ENCODE measurements around the gene LEKR1. TPM values are rescaled to one million over a fixed set of nuclear protein-coding genes. Genes with fewer than 3 reads are reported as not detected.

LEKR1 gene
- total RNA-seq, 4 donors from 2014 or later = 0.30 to 3.7 (median 2.7) TPM

DNA sequence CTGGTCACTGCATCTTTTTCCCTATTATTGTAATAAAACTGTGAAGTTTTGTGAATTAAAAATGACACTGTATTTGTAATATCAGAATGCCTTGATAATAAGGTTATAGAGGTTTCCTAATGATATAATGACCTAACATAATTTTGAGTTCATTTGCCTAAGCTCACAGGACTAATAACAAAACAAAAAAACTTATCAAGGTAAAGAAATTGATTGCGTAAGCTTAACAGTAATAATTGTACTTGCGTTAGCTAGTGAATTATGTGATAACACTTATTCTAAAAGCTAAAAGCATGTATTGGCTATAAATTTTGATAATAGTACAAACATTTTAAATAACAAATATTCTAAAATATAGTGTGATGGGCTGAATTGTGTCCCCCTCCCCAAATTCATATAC lies 112.6 kb downstream of the LEKR1 start:
- H3K27ac ChIP-seq = no peak overlapping the region
- 92 to 96% methylated on average over 2 of the region's 2 CpGs for whole genome bisulfite sequencing, 2 donors
- H3K4me3 ChIP-seq = no peak overlapping the region
- H3K9me3 ChIP-seq = no peaks in the 10 kb centered on the region
- no peaks in the 10 kb centered on the region for H3K27me3 ChIP-seq
- no peaks in the 10 kb centered on the region for H3K4me1 ChIP-seq
- DNase-seq (ENCODE audit: low spot score in 2 of 2) = no peak
- TF ChIP-seq, protein P1, sequence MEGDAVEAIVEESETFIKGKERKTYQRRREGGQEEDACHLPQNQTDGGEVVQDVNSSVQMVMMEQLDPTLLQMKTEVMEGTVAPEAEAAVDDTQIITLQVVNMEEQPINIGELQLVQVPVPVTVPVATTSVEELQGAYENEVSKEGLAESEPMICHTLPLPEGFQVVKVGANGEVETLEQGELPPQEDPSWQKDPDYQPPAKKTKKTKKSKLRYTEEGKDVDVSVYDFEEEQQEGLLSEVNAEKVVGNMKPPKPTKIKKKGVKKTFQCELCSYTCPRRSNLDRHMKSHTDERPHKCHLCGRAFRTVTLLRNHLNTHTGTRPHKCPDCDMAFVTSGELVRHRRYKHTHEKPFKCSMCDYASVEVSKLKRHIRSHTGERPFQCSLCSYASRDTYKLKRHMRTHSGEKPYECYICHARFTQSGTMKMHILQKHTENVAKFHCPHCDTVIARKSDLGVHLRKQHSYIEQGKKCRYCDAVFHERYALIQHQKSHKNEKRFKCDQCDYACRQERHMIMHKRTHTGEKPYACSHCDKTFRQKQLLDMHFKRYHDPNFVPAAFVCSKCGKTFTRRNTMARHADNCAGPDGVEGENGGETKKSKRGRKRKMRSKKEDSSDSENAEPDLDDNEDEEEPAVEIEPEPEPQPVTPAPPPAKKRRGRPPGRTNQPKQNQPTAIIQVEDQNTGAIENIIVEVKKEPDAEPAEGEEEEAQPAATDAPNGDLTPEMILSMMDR (IDR thresholded peaks at IDR 0.05) = no peak
- TF ChIP-seq EP300 (IDR thresholded peaks at IDR 0.05) = no peak
- TF ChIP-seq POLR2A (IDR thresholded peaks at IDR 0.05) = no peak
- H3K36me3 ChIP-seq = no peaks in the 10 kb centered on the region

DNA sequence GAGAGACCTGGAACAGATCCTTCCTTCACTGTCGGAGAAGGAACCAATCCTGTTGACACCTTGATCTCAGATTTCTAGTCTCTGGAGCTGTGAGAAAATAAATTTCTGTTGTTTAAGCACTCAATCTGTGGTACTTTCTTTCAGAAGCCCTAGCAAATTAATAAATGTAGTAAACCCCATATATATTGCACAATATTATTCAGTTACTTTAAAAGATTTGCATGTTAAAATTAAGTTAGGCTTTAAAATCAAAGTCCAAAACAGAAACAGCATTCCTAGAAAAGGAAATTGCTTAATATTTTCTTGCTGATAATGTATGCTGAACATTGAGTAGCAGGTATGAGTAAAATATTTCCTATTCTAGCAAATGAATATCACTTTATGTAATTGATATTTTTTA lies 113.2 kb downstream of the LEKR1 start:
- no peak for TF ChIP-seq POLR2A (IDR thresholded peaks at IDR 0.05)
- TF ChIP-seq, protein P1 (IDR thresholded peaks at IDR 0.05) = no peak
- TF ChIP-seq EP300 (IDR thresholded peaks at IDR 0.05) = no peak
- no peaks in the 10 kb centered on the region for H3K36me3 ChIP-seq
- no peak for DNase-seq (ENCODE audit: low spot score in 2 of 2)
- no peak overlapping the region for H3K27ac ChIP-seq
- H3K27me3 ChIP-seq = no peaks in the 10 kb centered on the region
- no peaks in the 10 kb centered on the region for H3K9me3 ChIP-seq
- no peak overlapping the region for H3K4me3 ChIP-seq
- H3K4me1 ChIP-seq = no peaks in the 10 kb centered on the region
- WGBS, 2 donors = 82 to 86% methylated on average over 1 of the region's 1 CpG

DNA sequence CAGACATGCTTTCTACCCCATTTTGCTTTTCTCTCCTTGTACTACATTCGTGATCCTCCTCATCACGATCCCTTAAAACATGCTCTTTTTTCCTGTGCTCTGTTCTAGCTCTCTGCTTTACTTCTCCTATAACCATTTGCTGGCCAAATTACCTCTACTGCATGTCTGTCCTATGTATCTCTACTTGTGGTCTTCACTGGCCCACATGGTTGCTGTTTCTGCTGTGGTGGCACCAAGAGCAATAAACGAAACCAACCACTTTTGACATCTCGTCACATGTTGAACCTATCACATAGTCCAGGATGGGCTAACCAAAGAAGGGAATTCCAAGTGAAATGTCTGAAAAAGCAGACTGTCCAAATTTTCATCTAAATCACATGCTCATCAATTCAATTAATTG lies 115.2 kb downstream of the LEKR1 start:
- Histone ChIP-seq H3K36me3 (no peaks in the 10 kb centered on the region), H3K27ac (no peak overlapping the region), H3K4me1 (no peaks in the 10 kb centered on the region), H3K4me3 (no peak overlapping the region), H3K27me3 (no peaks in the 10 kb centered on the region), H3K9me3 (peaks cover 0 to 5% (median 0%) of the 10 kb centered on the region in 4 donors)
- 91 to 94% methylated on average over 4 of the region's 4 CpGs for WGBS, 2 donors
- DNase-seq (ENCODE audit: low spot score in 2 of 2) = no peak
- TF ChIP-seq POLR2A (IDR thresholded peaks at IDR 0.05) = no peak
- TF ChIP-seq EP300 (IDR thresholded peaks at IDR 0.05) = no peak
- TF ChIP-seq, protein P1 (IDR thresholded peaks at IDR 0.05) = no peak

DNA sequence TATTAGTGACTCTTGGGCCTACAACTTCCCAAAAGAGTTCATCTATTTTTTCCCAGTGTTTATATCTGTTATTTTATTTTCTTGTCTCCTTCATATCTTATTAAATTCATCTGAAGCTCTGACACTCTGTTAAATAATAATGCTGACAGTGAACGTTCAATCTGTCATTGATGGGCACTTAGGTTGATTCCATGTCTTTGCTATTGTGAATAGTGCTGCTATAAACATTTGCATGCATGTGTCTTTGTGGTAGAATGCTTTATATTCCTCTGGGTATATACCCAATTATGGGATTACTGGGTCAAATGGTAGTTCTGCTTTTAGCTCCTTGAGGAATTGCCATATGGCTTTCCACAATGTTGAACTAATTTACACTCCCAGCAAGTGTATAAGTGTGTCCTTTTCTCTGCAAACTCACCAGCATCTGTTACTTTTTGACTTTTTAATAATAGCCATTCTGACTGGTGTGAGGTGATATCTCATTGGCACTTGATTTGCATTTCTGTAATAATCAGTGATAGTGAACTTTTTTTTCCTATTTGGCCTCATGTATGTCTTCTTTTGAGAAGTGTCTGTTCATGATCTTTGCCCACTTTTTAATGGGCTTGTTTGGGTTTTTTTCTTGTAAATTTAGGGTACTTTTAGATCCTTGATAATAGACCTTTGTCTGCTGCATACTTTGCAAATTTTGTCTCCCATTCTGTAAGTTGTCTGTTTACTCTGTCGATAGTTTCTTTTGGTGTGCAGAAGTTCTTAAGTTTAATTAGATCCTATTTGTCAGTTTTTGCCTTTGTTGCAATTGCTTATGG lies 122.5 kb downstream of the LEKR1 start:
- no peak for DNase-seq (ENCODE audit: low spot score in 2 of 2)
- Histone ChIP-seq H3K36me3 (no peaks in the 10 kb centered on the region), H3K9me3 (peaks cover 0 to 5% (median 0%) of the 10 kb centered on the region in 4 donors), H3K27me3 (no peaks in the 10 kb centered on the region), H3K4me1 (no peaks in the 10 kb centered on the region), H3K27ac (no peak overlapping the region), H3K4me3 (no peak overlapping the region)
- 76 to 79% methylated on average over 2 of the region's 2 CpGs for WGBS, 2 donors
- TF ChIP-seq, protein P1 (IDR thresholded peaks at IDR 0.05) = no peak
- no peak for TF ChIP-seq POLR2A (IDR thresholded peaks at IDR 0.05)
- TF ChIP-seq EP300 (IDR thresholded peaks at IDR 0.05) = no peak

DNA sequence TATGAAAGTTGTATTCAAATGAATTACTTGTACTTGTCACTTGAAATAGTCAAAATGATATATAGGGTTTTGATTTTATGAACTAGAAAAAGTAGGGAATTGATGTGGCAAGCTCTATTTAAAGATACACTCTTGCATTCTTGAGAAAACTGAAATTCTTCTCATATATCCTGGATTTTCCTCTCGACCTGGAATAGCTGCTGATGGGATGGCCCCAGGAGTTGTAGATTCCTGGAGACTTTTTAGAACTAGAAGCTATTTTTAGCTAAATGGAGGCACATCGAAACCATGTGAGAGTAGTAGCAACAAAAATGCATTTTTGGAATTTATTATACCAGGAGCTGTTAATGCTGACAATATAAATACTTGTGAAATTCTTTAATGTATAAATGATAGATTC lies 125.9 kb downstream of the LEKR1 start:
- H3K4me1 ChIP-seq = no peaks in the 10 kb centered on the region
- no peak overlapping the region for H3K4me3 ChIP-seq
- TF ChIP-seq EP300 (IDR thresholded peaks at IDR 0.05) (no peak), POLR2A (IDR thresholded peaks at IDR 0.05) (no peak)
- TF ChIP-seq, protein P1 (IDR thresholded peaks at IDR 0.05) = no peak
- no peak for DNase-seq (ENCODE audit: low spot score in 2 of 2)
- H3K9me3 ChIP-seq = no peaks in the 10 kb centered on the region
- no peaks in the 10 kb centered on the region for H3K27me3 ChIP-seq
- no peaks in the 10 kb centered on the region for H3K36me3 ChIP-seq
- H3K27ac ChIP-seq = no peak overlapping the region
- WGBS, 2 donors = 41 to 45% methylated on average over 2 of the region's 2 CpGs

Measured in tibial nerve (tissue), 4 donors.